Keratinocyte (primary cell): ENCODE results near the gene PLXDC2. TPM values are rescaled to one million over a fixed set of nuclear protein-coding genes. Genes with fewer than 3 reads are reported as not detected.
A peak's percentile ranks its signal among the peaks of the same experiment; 100 is the strongest.

Source experiments
- DNase-seq: peaks from one replicate; pipeline ENCODE4 v3.0.0-alpha.2; 2011; ENCODE audit warnings: low read depth, missing footprints, low spot score
- FAIRE-seq: peaks from 2 replicates; lab custom pipeline; 2011; peaks lifted over from hg19 to GRCh38; lab: Jason Lieb, UNC
- H2AFZ ChIP-seq: 2 replicates; pipeline ENCODE4 v1.6.0; 2012; ENCODE audit warnings: low read length, control low read depth, inconsistent platforms; ENCODE audit not compliant: control insufficient read depth
- H3K27ac ChIP-seq: 2 replicates; pipeline ENCODE4 v1.5.1; 2011; ENCODE audit warnings: low read length; ENCODE audit not compliant: control insufficient read depth, insufficient read depth
- H3K27me3 ChIP-seq: 3 replicates; pipeline ENCODE4 v1.6.0; 2011; ENCODE audit warnings: low read length; ENCODE audit not compliant: control insufficient read depth, insufficient read depth; ENCODE audit errors: extremely low read depth
- H3K36me3 ChIP-seq, 2 experiments: 2 replicates in 1 of 2; 3 replicates in 1 of 2; pipeline ENCODE4 v1.5.1; 2011; ENCODE audit warnings: low read length in 2 of 2, mild to moderate bottlenecking in 1 of 2; ENCODE audit not compliant: control insufficient read depth in 2 of 2, insufficient read depth in 2 of 2; ENCODE audit errors: extremely low read depth in 1 of 2
- H3K4me1 ChIP-seq: 3 replicates; pipeline ENCODE4 v1.5.1; 2011; ENCODE audit warnings: low read length; ENCODE audit not compliant: control insufficient read depth, insufficient read depth; ENCODE audit errors: extremely low read depth
- H3K4me2 ChIP-seq: 3 replicates; pipeline ENCODE4 v1.6.0; 2011; ENCODE audit warnings: low read depth, low read length; ENCODE audit not compliant: control insufficient read depth, insufficient read depth; ENCODE audit errors: extremely low read depth
- H3K4me3 ChIP-seq, 3 experiments: fragments of 200-600 bp in 1 of 3; sonication (generic) in 1 of 3; 2 replicates in 2 of 3; 3 replicates in 1 of 3; pipeline ENCODE4 v1.5.1; 2011 to 2016; ENCODE audit warnings: low read length in 3 of 3, mild to moderate bottlenecking in 3 of 3, control low read depth in 2 of 3, inconsistent platforms in 1 of 3, low read depth in 1 of 3, mixed read lengths in 1 of 3, mixed run types in 1 of 3, moderate library complexity in 1 of 3; ENCODE audit not compliant: control insufficient read depth in 2 of 3, insufficient read depth in 2 of 3; ENCODE audit errors: extremely low read depth in 1 of 3
- H3K79me2 ChIP-seq: 2 replicates; pipeline ENCODE4 v1.6.0; 2012; ENCODE audit warnings: low read length; ENCODE audit not compliant: control insufficient read depth, insufficient read depth
- H3K9ac ChIP-seq: 3 replicates; pipeline ENCODE4 v1.6.0; 2011; ENCODE audit warnings: low read length; ENCODE audit not compliant: control insufficient read depth, insufficient read depth; ENCODE audit errors: extremely low read depth
- H3K9me1 ChIP-seq: 3 replicates; pipeline ENCODE4 v1.6.0; 2011; ENCODE audit warnings: low read length; ENCODE audit not compliant: control insufficient read depth, insufficient read depth; ENCODE audit errors: extremely low read depth
- H3K9me3 ChIP-seq: 2 replicates; pipeline ENCODE4 v1.5.1; 2012; ENCODE audit warnings: low read depth, low read length; ENCODE audit not compliant: control insufficient read depth
- H4K20me1 ChIP-seq: 3 replicates; pipeline ENCODE4 v1.6.0; 2011; ENCODE audit warnings: low read length; ENCODE audit not compliant: control insufficient read depth, insufficient read depth; ENCODE audit errors: extremely low read depth
- EZH2 ChIP-seq: IDR thresholded peaks from one replicate; pipeline ENCODE4 v1.6.1; 2012; ENCODE audit warnings: inconsistent platforms, mild to moderate bottlenecking, low read length, moderate library complexity
- dilution Hi-C: fragments of 300-500 bp; cut with MboI; formaldehyde crosslinking; loops from one replicate; pipeline ENCODE4 v1.7.0; 2020; ENCODE audit warnings: low sequenced_read_pairs; ENCODE audit not compliant: extremely low pct_ligation_motif_present
- polyA plus RNA-seq, 5 experiments: library from polyadenylated mRNA; depleted of rRNA in 3 of 5; stranded (reverse) in 3 of 5; stranded (forward) in 1 of 5; unstranded in 1 of 5; fragments of >200 nt; gene quantifications; 1 replicate in 1 of 5; 2 replicates in 3 of 5; 3 replicates in 1 of 5; pipeline versions ENCODE4 v1.2.1 to v1.2.3, GENCODE V29; 2011 to 2012; ENCODE audit warnings: missing spikeins in 2 of 5, low read depth in 1 of 5, low replicate concordance in 1 of 5
- TF ChIP-seq, protein P1 (sequence below), 3 experiments: IDR thresholded peaks in 1 of 3; conservative IDR thresholded peaks in 1 of 3; optimal IDR thresholded peaks in 1 of 3; 2 replicates in 2 of 3; 3 replicates in 1 of 3; pipeline versions ENCODE3 to v1.5.1; 2011; ENCODE audit warnings: low read length in 3 of 3, mild to moderate bottlenecking in 3 of 3, moderate library complexity in 2 of 3, control low read depth in 1 of 3, inconsistent platforms in 1 of 3; ENCODE audit not compliant: insufficient read depth in 2 of 3; ENCODE audit errors: extremely low read depth in 1 of 3

Gene PLXDC2
- polyA plus RNA-seq, 1 donor (not counting 4 experiments of a cell fraction or from before 2014, with no cell fraction given) = 12.9 TPM

- no peaks in the 10 kb centered on the region for H4K20me1 ChIP-seq
- no peaks in the 10 kb centered on the region for H3K36me3 ChIP-seq
- no peak overlapping the region for H3K4me3 ChIP-seq
- H3K27me3 ChIP-seq = no peaks in the 10 kb centered on the region
- H3K27ac ChIP-seq = no peak overlapping the region
- H3K4me1 ChIP-seq = peaks cover 6% of the 10 kb centered on the region
- TF ChIP-seq, protein P1, sequence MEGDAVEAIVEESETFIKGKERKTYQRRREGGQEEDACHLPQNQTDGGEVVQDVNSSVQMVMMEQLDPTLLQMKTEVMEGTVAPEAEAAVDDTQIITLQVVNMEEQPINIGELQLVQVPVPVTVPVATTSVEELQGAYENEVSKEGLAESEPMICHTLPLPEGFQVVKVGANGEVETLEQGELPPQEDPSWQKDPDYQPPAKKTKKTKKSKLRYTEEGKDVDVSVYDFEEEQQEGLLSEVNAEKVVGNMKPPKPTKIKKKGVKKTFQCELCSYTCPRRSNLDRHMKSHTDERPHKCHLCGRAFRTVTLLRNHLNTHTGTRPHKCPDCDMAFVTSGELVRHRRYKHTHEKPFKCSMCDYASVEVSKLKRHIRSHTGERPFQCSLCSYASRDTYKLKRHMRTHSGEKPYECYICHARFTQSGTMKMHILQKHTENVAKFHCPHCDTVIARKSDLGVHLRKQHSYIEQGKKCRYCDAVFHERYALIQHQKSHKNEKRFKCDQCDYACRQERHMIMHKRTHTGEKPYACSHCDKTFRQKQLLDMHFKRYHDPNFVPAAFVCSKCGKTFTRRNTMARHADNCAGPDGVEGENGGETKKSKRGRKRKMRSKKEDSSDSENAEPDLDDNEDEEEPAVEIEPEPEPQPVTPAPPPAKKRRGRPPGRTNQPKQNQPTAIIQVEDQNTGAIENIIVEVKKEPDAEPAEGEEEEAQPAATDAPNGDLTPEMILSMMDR (optimal IDR thresholded peaks at IDR 0.05 in 1 of 3, IDR thresholded peaks at IDR 0.05 in 1 of 3, conservative IDR thresholded peaks at IDR 0.05 in 1 of 3; ENCODE audit: extremely low read depth in 1 of 3, insufficient read depth in 2 of 3, low read length in 3 of 3) = no peak
- no peak for TF ChIP-seq EZH2
- no peaks in the 10 kb centered on the region for H3K9me1 ChIP-seq
- no peak overlapping the region for H3K4me2 ChIP-seq
- DNase-seq (no peak), FAIRE-seq (no peak)
- H2AFZ ChIP-seq = no peak overlapping the region
- no peaks in the 10 kb centered on the region for H3K9me3 ChIP-seq
- H3K9ac ChIP-seq = no peak overlapping the region
- H3K79me2 ChIP-seq = no peaks in the 10 kb centered on the region
- dilution Hi-C loops = no loop called here
These were observed 29.5 kb downstream of the PLXDC2 start for GRCh38 chr10:19845503-19846368.

- TF ChIP-seq, protein P1 (optimal IDR thresholded peaks at IDR 0.05 in 1 of 3, IDR thresholded peaks at IDR 0.05 in 1 of 3, conservative IDR thresholded peaks at IDR 0.05 in 1 of 3; ENCODE audit: extremely low read depth in 1 of 3, insufficient read depth in 2 of 3, low read length in 3 of 3) = no peak
- TF ChIP-seq EZH2 = no peak
- FAIRE-seq = peak; percentile 84
- H3K9ac ChIP-seq = no peak overlapping the region
- H3K4me1 ChIP-seq = peaks cover 6% of the 10 kb centered on the region
- H3K4me3 ChIP-seq = no peak overlapping the region
- H2AFZ ChIP-seq = peak overlapping the region; percentile 60
- H4K20me1 ChIP-seq = no peaks in the 10 kb centered on the region
- no peaks in the 10 kb centered on the region for H3K36me3 ChIP-seq
- H3K9me3 ChIP-seq = no peaks in the 10 kb centered on the region
- dilution Hi-C loops = no loop called here
- H3K79me2 ChIP-seq = no peaks in the 10 kb centered on the region
- peak; percentile 23 for DNase-seq
- H3K27me3 ChIP-seq = no peaks in the 10 kb centered on the region
- H3K27ac ChIP-seq = peak overlapping the region; percentile 22
- H3K9me1 ChIP-seq = no peaks in the 10 kb centered on the region
- peak overlapping the region; percentile 30 for H3K4me2 ChIP-seq
These were observed 31.1 kb downstream of the PLXDC2 start for GRCh38 chr10:19847321-19847720.
